HG02885 (cell line): ENCODE data around the gene SPACDR.
A peak's percentile ranks its signal among the peaks of the same experiment; 100 is the strongest.

Experiments
- ATAC-seq: cut with Tn5 transposase; IDR thresholded peaks from one replicate; pipeline ENCODE4 v1.9.1; 2021; ENCODE audit warnings: mild to moderate bottlenecking; ENCODE audit not compliant: unreplicated experiment, poor library complexity

SPACDR gene

DNA sequence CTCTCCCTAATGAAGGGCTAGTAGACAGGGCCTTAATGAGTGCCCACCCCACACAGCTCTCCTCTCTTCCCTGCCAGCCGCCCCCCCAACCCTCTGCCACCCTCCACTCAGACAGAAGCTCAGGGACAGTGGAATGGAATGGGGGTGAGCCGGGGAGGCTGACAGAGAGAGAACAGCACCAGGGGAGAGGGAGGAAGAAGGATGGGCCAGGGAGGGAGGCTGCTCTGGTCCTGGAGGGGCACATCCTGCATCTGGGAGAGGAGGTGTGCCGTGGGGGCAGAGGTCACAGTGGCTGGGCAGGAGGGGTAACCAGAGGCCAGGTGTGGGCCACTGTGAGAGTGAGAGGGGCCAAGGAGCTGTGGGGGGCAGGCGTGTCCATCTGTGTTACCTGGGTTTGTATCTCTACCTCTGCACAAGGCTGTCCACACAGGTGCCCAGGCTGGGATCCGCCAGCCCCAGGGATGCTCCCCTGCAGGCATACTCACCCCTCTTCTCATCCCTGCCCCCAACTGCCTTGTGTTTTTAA, 22.1 kb upstream of the SPACDR start:
- ATAC-seq: no peak

- no peak for ATAC-seq
Observed at GRCh38 chr7:100485471-100485876, 21.4 kb upstream of the SPACDR start.

- ATAC-seq: no peak
Observed at GRCh38 chr7:100484673-100485045, 20.6 kb upstream of the SPACDR start.

GRCh38 chr7:100483722-100484672, 19.9 kb upstream of the SPACDR start, which contains the start of gene NYAP1:
Gene NYAP1 (plus strand): TSS chr7:100483927. CDS start chr7:100485312, 1,385 bp downstream.
- ATAC-seq: no peak

GRCh38 chr7:100483090-100483721, 19.1 kb upstream of the SPACDR start:
- ATAC-seq: peak; percentile 63

- no peak for ATAC-seq
Observed at GRCh38 chr7:100482728-100483089, 18.6 kb upstream of the SPACDR start.

- ATAC-seq: no peak
Observed at GRCh38 chr7:100481466-100481865, 17.4 kb upstream of the SPACDR start.

- ATAC-seq: peak; percentile 60
Observed at GRCh38 chr7:100478958-100479660, 15.0 kb upstream of the SPACDR start, which contains the start of gene TSC22D4. Gene TSC22D4 (minus strand): TSS chr7:100479214. CDS start chr7:100478038, 1,176 bp downstream.

DNA sequence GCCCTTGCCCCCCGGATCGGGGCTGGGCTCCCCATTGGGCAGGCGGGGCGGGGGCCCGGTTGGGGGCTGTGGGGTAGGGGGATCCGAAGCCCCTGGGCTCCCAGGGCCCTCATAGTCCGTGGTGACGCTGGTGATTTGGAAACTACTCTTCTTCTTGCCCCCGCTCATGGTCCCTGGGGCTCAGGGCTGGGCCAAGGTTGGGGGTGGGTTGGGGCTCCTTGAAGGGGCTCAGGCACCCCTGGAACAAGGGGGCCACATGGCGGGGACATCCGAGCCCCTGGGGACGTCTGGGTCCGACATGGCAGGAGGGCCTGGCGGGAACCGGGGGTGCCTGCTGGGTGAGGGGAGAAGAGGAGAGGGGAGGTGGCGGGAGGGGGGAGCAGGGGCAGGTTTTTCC, 13.8 kb upstream of the SPACDR start:
- no peak for ATAC-seq

GRCh38 chr7:100476903-100477870, 13.1 kb upstream of the SPACDR start:
- ATAC-seq: no peak

- no peak for ATAC-seq
Observed at GRCh38 chr7:100476101-100476780, 12.2 kb upstream of the SPACDR start.

DNA sequence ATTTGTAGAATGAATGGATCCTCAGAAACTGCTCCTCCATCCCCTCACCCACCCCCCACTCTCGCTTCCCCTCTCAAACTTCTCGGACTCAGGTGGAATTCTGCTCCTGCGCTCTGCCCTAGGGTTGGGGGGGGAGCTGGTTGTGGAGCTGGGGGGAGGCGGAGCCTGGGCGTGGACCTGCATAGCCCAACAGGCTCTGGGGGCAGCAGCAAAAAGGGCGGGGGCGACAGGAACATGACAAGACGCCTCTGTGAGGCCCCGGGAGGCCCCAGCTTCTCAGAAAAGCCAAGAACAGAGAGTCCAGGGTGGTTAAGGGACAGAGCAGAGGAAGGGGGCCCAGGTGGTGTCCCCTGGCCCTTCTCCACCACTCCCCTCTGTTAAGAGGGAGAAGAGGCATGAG, 11.5 kb upstream of the SPACDR start:
- ATAC-seq: no peak

GRCh38 chr7:100472854-100473499, 8.9 kb upstream of the SPACDR start:
- no peak for ATAC-seq

GRCh38 chr7:100472121-100472851, 8.2 kb upstream of the SPACDR start:
- ATAC-seq: no peak

DNA sequence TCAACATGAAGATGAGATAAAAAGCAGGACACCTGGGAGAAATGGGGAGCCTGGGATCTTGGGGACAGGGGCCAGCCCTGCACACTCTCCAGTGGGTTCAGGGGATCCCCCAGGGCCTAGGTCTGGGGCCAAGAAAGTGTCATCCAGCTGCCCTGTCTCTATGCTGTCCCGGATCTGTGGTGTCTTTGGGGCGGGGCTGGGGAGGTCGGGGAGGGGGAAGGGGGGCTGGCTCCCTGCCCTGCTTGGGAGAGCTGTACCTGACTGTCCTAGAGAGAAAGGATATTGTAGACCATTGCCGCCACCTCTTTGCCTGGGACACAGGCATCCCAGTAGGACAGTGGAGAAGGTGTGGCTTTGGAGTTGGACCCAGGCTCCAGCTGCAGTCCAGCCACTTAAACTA, 7.0 kb upstream of the SPACDR start:
- ATAC-seq: no peak

DNA sequence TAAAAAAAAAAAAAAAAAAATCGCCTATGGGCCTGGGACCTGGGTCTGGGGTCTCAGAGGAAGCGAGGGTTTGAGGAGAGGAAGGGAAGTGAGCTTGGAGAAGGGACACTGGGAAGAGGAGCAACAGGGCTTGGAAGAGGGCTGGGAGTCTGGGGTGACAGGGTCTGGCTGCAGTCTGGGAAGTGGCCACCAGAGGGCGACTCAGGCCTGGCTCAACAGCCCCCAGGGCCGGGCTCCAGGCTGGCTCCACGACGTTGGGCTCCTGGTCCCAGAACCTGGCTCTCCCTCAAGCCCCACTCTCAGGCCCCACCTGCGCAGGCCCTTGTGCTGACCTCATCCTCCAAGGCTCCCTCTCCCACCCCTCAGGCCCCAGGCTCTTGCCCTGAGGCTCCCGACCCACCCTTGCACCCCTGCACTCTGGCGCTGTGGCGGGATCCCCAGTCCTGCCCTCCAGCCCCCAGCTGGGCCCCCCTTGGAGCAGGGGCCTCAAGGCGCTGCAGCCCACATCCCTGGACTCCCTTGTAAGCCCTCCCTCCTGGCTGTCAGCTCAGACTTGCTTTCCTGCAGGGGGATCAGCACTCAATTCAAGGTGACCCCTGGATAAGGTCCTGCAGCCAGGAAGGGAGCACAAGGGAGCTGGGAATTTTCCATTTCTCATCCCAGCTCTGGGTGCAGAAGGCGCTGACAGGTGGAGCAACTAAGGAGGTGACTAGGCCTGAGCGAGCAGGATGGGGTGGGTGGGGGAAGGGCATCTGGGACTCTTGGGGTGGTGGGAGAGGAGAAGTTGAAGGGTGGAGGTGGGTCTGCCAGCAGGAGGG, 5.4 kb upstream of the SPACDR start:
- ATAC-seq: peak; percentile 55
